Endometrial microvascular endothelial cells (primary cell): Measurements from ENCODE around the gene AP1M1. TPM values are rescaled to one million over a fixed set of nuclear protein-coding genes. Genes with fewer than 3 reads are reported as not detected.

Experiments used
- in situ Hi-C: cut with HindIII; loops from 2 replicates; pipeline ENCODE4 v1.10.0; 2017; ENCODE audit warnings: low sequenced_read_pairs, low pct_unique_long_range_greater_than_20kb; ENCODE audit errors: inconsistent ontology term
- total RNA-seq: library from RNA; depleted of rRNA; stranded (reverse); fragments of >200 nt; gene quantifications from one replicate; pipeline ENCODE4 v1.2.3, GENCODE V29; 2015; ENCODE audit errors: inconsistent ontology term

AP1M1 gene
- total RNA-seq, 1 donor from 2014 or later: 173 TPM

- in situ Hi-C loops: no loop called here
Observed at GRCh38 chr19:16205205-16206045, 7.7 kb downstream of the AP1M1 start.

- in situ Hi-C loops: no loop called here
Observed at GRCh38 chr19:16206046-16206605, 8.4 kb downstream of the AP1M1 start.

DNA sequence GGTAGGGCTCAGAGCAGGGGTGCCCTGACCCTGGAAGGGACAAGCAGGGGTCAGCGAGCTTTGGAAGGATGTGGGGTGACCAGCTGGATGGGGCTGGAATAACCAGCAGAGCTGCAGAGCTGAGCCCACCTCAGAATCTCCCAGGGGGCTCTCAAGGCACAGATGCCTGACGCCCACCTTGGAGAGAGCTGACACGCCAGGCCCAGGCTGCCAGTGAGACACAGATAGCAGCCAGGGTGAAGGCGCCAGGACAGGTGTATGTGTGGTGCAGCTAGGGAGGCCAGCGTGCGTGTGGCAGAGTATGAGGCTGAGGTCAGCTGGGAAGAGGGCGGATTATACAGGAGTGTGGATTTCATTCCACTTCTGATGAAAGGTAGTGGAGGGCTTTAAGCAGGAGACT, 8.9 kb downstream of the AP1M1 start:
- in situ Hi-C loops: no loop called here

- in situ Hi-C loops: no loop called here
Observed at GRCh38 chr19:16207063-16207462, 9.4 kb downstream of the AP1M1 start.

- in situ Hi-C loops: no loop called here
Observed at GRCh38 chr19:16207490-16208025, 9.8 kb downstream of the AP1M1 start.

GRCh38 chr19:16208064-16208759, 10.5 kb downstream of the AP1M1 start:
- in situ Hi-C loops: no loop called here

GRCh38 chr19:16208847-16209665, 11.3 kb downstream of the AP1M1 start:
- in situ Hi-C loops: no loop called here

- in situ Hi-C loops: no loop called here
Observed at GRCh38 chr19:16210168-16210567, 12.5 kb downstream of the AP1M1 start.

DNA sequence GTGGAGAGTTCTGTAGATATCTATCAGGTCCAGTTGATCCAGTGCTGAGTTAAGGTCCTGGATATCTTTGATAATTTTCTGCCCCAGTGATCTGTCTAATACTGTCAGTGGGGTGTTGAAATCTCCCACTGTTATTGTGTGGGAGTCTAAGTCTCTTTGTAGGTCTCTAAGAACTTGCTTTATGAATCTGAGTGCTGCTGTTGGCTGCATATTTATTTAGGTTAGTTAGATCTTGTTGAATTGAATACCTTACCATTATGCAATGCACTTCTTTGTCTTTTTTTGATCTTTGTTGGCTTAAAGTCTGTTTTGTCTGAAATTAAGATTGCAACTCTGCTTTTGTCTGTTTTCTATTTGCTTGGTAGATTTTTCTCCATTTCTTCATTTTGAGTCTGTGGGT, 15.4 kb downstream of the AP1M1 start:
- in situ Hi-C loops: no loop called here

DNA sequence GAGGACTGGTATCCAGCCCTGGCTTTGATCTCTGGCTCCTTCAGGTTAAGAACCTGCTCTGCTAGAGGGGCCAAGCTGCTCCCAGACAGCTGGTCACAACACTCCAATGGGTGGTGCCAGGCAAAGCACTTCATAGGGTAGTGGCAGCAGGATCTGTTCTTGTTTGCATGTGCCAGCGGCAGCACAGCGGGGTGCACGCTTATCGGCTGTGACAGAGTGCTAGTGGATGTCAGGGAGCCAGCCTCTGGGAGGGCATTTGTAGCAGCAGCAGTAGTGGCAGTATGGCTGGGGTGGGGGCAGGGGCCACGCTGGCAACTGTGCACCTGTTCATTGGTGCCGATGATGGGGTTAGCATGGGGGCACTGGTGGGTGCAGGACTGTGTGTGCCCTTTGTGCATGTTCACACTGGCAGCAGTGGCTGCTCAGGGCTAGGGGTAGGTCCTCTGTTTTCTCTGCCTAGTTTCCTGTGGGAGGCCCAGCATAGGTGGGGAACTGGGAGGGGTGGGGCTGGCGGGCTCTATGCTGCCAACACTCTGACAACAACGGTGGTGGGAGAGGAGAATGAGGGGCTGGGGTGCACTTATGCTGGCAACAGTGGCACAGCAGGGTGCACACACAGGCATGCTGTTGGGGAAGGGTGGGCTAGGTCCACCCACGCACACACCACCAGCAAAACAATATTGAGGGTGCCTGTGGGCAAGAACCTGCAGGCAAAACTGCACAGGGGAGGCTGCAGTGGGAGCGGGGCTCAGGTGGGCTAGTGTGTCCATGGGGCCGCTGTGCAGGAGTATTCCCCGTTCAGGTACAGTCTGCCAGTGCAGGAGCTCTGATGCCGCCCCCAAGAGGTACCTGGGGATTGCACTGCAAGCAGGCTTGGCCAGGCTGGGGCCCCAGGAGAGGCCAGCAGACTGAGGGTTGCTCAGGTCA, 19.3 kb downstream of the AP1M1 start:
- in situ Hi-C loops: no loop called here

DNA sequence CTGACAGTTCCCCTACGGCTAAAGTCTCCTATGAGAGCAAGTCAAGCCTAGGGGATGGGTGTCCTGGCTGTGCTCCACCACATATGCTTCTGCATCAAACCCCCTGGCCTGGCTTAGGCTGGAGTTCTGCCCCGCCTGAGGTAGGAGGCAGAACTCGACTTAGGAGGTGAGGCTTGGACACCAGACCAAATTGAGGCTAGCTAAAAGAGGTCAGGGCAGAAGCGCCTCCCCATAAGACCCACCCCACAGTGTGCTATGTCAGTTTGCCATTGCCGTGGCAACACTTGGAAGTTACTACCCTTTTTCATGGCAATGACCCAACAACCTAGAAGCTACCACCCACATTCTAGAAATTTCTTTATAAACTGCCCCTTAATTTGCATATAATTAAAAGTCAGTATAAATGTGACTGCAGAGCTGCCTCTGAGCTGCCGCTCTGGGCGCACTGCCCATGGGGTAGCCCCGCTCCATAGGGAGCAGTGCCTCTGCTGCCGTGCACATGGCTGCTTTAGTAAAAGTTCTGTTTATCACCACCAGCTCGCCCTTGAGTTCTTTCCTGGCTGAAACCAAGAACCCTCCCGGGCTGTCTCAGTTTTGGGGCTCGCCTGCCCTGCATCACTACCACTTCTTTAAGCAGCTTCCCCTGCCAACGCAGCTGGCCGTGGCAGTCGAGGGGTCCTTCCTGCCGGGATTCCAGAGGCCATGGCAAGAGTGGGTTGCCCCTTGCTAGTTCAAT, 20.2 kb downstream of the AP1M1 start:
- in situ Hi-C loops: no loop called here

DNA sequence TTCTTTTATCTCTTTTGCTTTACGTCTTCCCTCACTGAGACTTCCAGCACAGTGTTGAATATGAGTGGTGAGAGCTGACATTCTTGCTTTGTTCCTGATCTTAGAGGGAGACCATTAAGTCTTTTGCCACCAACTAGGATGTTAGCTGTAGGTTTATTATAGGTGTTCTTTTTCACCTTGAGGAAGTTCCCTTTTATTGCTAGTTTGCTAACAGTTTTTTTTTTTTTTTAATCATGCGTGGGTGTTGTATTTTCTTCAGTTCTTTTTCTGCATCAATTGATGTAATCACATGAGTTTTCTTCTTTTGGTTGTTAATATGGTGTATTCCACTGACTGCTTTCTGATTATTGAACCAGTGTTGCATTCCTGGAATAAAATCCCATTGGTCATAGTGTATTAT, 21.1 kb downstream of the AP1M1 start:
- in situ Hi-C loops: no loop called here

- in situ Hi-C loops: no loop called here
Observed at GRCh38 chr19:16222806-16223205, 25.1 kb downstream of the AP1M1 start.

- in situ Hi-C loops: no loop called here
Observed at GRCh38 chr19:16223746-16224145, 26.0 kb downstream of the AP1M1 start.

GRCh38 chr19:16224293-16225045, 26.8 kb downstream of the AP1M1 start:
- in situ Hi-C loops: no loop called here

- in situ Hi-C loops: no loop called here
Observed at GRCh38 chr19:16225279-16226183, 27.8 kb downstream of the AP1M1 start.
